Measurements from ENCODE around the gene PSMD2. TPM values are rescaled to one million over a fixed set of nuclear protein-coding genes. Genes with fewer than 3 reads are reported as not detected.
A peak's percentile ranks its signal among the peaks of the same experiment; 100 is the strongest.

The PSMD2 gene
- total RNA-seq, 2 experiments from 2014 or later, result 207 to 236 TPM

DNA sequence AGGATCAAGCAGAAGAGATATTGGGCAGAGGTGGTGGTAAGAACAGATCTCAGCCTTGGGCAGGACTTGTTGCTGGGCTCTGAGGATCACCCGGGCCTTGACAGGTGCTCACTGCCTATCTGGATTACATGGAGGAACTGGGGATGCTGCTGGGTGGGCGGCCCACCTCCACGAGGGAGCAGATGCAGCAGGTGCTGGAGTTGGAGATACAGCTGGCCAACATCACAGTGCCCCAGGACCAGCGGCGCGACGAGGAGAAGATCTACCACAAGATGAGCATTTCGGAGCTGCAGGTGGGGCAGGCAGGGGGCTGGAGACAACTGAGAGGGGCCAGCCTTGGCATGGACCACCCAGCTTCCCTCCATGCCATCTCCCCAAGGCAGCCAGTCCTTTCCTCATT, 15.4 kb upstream of the PSMD2 start:
- ChIA-PET POLR2A (interaction anchor here (0.6 kb wide), 1 partner anchor 515 kb away, joined by 3 read pairs; no protein-coding TSS in a partner anchor), CTCF (interaction anchor here (2.1 to 3.4 kb wide), 2 partner anchors 57 to 386 kb away, joined by 6 to 14 read pairs; no protein-coding TSS in a partner anchor)
- no peaks in the 10 kb centered on the region for H3K36me3 Mint-ChIP-seq (ENCODE audit: low read depth)
- H3K4me1 Mint-ChIP-seq, result no peaks in the 10 kb centered on the region
- no peaks in the 10 kb centered on the region for H3K9me3 Mint-ChIP-seq (ENCODE audit: low read depth)
- intact Hi-C loops (cut with DNase I, micrococcal nuclease), result no loop called here
- H3K27me3 Mint-ChIP-seq, result peaks cover 7% of the 10 kb centered on the region
- DNase-seq (no peak), ATAC-seq (no peak)
- H3K4me3 Mint-ChIP-seq, result no peak overlapping the region
- no peak overlapping the region for H3K27ac Mint-ChIP-seq

- CTCF ChIA-PET, result interaction anchor here (0.5 to 3.4 kb wide), 3 partner anchors 30 to 387 kb away, joined by 4 to 14 read pairs (median 6); no protein-coding TSS in a partner anchor
- Mint-ChIP-seq H3K4me3 (no peak overlapping the region), H3K36me3 (ENCODE audit: low read depth) (no peaks in the 10 kb centered on the region), H3K9me3 (ENCODE audit: low read depth) (no peaks in the 10 kb centered on the region), H3K27me3 (peaks cover 9% of the 10 kb centered on the region), H3K27ac (no peak overlapping the region), H3K4me1 (no peaks in the 10 kb centered on the region)
- DNase-seq, result peak; percentile 61
- intact Hi-C loops (cut with DNase I, micrococcal nuclease), result no loop called here
- ATAC-seq, result peak; percentile 77
- POLR2A ChIA-PET, result interaction anchor here (0.5 to 0.7 kb wide), 2 partner anchors 37 to 58 kb away, joined by 3 read pairs; no protein-coding TSS in a partner anchor
These were observed 14.3 kb upstream of the PSMD2 start for GRCh38 chr3:184284696-184285095.

- CTCF ChIA-PET, result interaction anchor here (0.6 to 1.4 kb wide), 12 partner anchors 20 to 394 kb away, joined by 3 to 14 read pairs (median 4); no protein-coding TSS in a partner anchor
- no peak overlapping the region for H3K27ac Mint-ChIP-seq
- no peaks in the 10 kb centered on the region for H3K4me1 Mint-ChIP-seq
- H3K4me3 Mint-ChIP-seq, result no peak overlapping the region
- POLR2A ChIA-PET, result no interaction called here
- H3K27me3 Mint-ChIP-seq, result peaks cover 9% of the 10 kb centered on the region
- DNase-seq (peak; percentile 85), ATAC-seq (peak; percentile 87)
- intact Hi-C loops (cut with DNase I, micrococcal nuclease), result loop anchor here (1.0 to 2.0 kb wide), 5 partner anchors 39 to 394 kb away; no protein-coding TSS in a partner anchor
- H3K9me3 Mint-ChIP-seq (ENCODE audit: low read depth), result no peaks in the 10 kb centered on the region
- H3K36me3 Mint-ChIP-seq (ENCODE audit: low read depth), result no peaks in the 10 kb centered on the region
These were observed 9.6 kb upstream of the PSMD2 start for GRCh38 chr3:184289426-184289938.

DNA sequence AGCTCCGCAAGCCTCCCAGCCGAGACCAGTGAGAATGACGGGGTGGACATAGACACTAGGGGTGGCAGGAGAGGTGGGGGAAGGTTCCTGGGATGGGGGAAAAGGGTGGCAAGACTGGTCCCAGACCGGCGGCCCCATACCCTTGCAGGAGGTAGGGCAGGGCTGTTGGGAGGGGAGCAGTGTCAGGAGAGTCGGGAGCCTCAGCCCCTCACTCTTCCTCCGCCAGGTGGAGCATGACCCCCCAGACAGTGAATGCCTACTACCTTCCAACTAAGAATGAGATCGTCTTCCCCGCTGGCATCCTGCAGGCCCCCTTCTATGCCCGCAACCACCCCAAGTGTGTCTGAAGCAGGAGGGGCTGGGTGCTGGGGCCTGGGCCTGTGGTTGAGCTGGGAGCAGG, 8.7 kb upstream of the PSMD2 start:
- Mint-ChIP-seq H3K4me3 (no peak overlapping the region), H3K27me3 (peaks cover 9% of the 10 kb centered on the region), H3K27ac (no peak overlapping the region), H3K36me3 (ENCODE audit: low read depth) (no peaks in the 10 kb centered on the region), H3K9me3 (ENCODE audit: low read depth) (no peaks in the 10 kb centered on the region), H3K4me1 (no peaks in the 10 kb centered on the region)
- DNase-seq, result no peak
- POLR2A ChIA-PET, result no interaction called here
- ATAC-seq, result no peak
- intact Hi-C loops (cut with DNase I, micrococcal nuclease), result no loop called here
- CTCF ChIA-PET, result interaction anchor here (0.6 to 1.2 kb wide), 2 partner anchors 37 to 44 kb away, joined by 3 to 4 read pairs; no protein-coding TSS in a partner anchor

DNA sequence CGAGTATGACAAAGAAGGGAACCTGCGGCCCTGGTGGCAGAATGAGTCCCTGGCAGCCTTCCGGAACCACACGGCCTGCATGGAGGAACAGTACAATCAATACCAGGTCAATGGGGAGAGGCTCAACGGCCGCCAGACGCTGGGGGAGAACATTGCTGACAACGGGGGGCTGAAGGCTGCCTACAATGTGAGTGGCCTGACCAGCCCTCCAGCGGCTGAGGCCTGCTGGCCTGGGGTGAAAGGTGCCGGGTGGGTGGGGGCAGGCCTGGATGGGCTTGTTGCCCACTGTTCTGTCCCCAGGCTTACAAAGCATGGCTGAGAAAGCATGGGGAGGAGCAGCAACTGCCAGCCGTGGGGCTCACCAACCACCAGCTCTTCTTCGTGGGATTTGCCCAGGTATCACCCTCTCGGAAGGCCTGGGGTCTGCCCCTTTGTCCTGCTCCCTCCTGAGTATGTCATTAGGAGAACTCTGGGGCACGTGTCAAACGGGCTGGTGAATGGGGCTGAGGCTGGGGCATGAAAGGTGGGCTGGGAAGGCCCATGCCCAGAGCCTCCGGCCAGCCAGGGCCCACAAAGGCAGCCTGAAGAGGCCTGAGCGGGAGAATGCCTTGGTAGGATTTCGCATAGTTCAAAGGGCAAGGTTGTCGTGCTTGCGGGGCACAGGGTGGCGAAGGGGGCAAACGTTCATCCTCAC, 7.8 kb upstream of the PSMD2 start:
- intact Hi-C loops (cut with DNase I, micrococcal nuclease), result no loop called here
- no peaks in the 10 kb centered on the region for H3K36me3 Mint-ChIP-seq (ENCODE audit: low read depth)
- ChIA-PET POLR2A (no interaction called here), CTCF (interaction anchor here (0.6 kb wide), 1 partner anchor 123 kb away, joined by 3 read pairs; no protein-coding TSS in a partner anchor)
- H3K9me3 Mint-ChIP-seq (ENCODE audit: low read depth), result no peaks in the 10 kb centered on the region
- DNase-seq (no peak), ATAC-seq (no peak)
- peaks cover 5% of the 10 kb centered on the region for H3K27me3 Mint-ChIP-seq
- no peak overlapping the region for H3K27ac Mint-ChIP-seq
- H3K4me3 Mint-ChIP-seq, result no peak overlapping the region
- no peaks in the 10 kb centered on the region for H3K4me1 Mint-ChIP-seq

DNA sequence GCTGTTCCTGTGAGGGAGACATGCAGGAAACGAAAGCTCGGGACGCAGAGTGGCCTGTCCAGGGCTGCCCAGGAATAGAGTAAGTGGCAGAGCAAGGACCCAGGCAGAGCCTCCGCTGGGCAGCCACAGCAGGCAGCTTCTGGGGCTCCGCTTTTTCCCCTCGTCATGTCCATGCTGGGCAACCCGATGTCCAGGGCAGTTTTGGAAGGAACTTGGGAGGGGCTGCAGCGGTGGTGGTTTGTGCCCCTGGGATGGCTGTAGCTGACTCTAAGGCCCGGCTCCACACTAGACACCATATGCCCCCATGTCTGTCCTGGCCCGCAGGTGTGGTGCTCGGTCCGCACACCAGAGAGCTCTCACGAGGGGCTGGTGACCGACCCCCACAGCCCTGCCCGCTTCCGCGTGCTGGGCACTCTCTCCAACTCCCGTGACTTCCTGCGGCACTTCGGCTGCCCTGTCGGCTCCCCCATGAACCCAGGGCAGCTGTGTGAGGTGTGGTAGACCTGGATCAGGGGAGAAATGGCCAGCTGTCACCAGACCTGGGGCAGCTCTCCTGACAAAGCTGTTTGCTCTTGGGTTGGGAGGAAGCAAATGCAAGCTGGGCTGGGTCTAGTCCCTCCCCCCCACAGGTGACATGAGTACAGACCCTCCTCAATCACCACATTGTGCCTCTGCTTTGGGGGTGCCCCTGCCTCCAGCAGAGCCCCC, 7.1 kb upstream of the PSMD2 start:
- ChIA-PET POLR2A (no interaction called here), CTCF (interaction anchor here (0.6 kb wide), 1 partner anchor 124 kb away, joined by 3 read pairs; no protein-coding TSS in a partner anchor)
- intact Hi-C loops (cut with DNase I, micrococcal nuclease), result no loop called here
- no peak overlapping the region for H3K27ac Mint-ChIP-seq
- H3K4me1 Mint-ChIP-seq, result no peaks in the 10 kb centered on the region
- no peak overlapping the region for H3K4me3 Mint-ChIP-seq
- H3K36me3 Mint-ChIP-seq (ENCODE audit: low read depth), result no peaks in the 10 kb centered on the region
- peaks cover 3% of the 10 kb centered on the region for H3K27me3 Mint-ChIP-seq
- H3K9me3 Mint-ChIP-seq (ENCODE audit: low read depth), result no peaks in the 10 kb centered on the region
- ATAC-seq (no peak), DNase-seq (no peak)

DNA sequence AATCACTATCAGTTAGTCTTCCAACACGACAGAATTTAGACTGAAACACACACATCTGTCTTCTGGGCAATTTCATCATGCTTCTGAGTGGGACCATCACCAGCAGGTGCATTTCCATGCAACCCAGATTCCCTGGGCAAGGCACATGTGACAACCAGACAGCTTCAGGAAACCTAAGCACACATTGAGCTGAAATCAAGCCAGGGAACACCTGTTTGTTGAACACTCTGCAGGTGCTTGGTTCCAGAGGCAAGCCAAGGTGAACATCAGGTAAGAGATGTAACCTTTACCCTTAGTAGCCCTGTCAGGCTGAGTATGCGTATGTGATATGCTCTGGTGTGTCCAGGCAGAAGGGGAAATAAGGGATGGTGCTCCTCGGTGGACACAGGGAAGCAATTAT, 3.3 kb upstream of the PSMD2 start:
- ATAC-seq (no peak), DNase-seq (no peak)
- Mint-ChIP-seq H3K27ac (no peak overlapping the region), H3K4me3 (no peak overlapping the region), H3K9me3 (ENCODE audit: low read depth) (no peaks in the 10 kb centered on the region), H3K27me3 (no peaks in the 10 kb centered on the region), H3K36me3 (ENCODE audit: low read depth) (peaks cover 13% of the 10 kb centered on the region), H3K4me1 (peaks cover 12% of the 10 kb centered on the region)
- intact Hi-C loops (cut with DNase I, micrococcal nuclease), result no loop called here
- POLR2A ChIA-PET, result no interaction called here
- CTCF ChIA-PET, result interaction anchor here (0.5 to 1.7 kb wide), 3 partner anchors 9 to 114 kb away, joined by 3 to 4 read pairs (median 3); no protein-coding TSS in a partner anchor

GRCh38 chr3:184296616-184297015, 2.4 kb upstream of the PSMD2 start:
- CTCF ChIA-PET, result interaction anchor here (0.6 kb wide), 1 partner anchor 1317 kb away, joined by 3 read pairs; no protein-coding TSS in a partner anchor
- peaks cover 18% of the 10 kb centered on the region for H3K36me3 Mint-ChIP-seq (ENCODE audit: low read depth)
- H3K9me3 Mint-ChIP-seq (ENCODE audit: low read depth), result no peaks in the 10 kb centered on the region
- H3K4me1 Mint-ChIP-seq, result peaks cover 16% of the 10 kb centered on the region
- POLR2A ChIA-PET, result no interaction called here
- ATAC-seq, result no peak
- H3K27ac Mint-ChIP-seq, result no peak overlapping the region
- DNase-seq, result no peak
- H3K4me3 Mint-ChIP-seq, result no peak overlapping the region
- H3K27me3 Mint-ChIP-seq, result no peaks in the 10 kb centered on the region
- intact Hi-C loops (cut with DNase I, micrococcal nuclease), result no loop called here

DNA sequence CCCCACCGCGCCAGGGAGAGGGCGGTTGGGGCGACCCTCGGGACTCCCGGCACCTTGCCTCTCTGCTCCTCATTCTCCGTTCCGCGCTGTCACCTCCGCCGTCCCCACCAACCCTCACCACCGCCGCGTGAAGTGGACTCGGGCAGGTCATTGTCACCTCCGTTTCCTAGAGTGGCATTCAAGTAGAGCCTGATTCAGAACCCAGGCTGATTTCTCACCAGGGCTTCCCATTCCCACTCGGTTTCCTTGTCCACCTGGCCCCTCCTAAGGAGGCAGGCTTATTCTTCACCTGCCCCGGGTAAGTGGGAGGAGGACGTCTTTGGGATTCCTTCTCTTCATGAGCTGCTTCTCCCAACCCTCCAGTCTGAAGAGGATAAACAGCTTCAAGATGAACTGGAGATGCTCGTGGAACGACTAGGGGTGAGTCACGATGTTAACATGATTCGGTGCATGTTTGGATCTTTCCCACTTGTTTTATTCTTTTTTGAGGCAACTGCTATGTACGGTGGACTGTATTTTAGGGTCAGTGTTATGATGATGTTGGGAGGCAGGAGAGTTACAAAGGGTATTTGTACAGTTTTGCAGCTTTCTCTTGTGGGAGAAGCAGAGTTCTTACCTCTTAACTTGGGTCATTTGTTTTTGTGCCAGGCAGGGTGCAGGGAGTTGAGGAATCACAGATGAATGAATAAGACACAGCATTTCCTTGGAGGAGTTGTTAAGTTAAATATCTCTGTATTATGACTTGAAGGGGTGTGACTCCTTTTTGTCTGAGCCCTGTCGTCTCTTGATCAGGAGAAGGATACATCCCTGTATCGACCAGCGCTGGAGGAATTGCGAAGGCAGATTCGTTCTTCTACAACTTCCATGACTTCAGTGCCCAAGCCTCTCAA, 692 bp downstream of the PSMD2 start:
- ChIA-PET POLR2A (no interaction called here), CTCF (interaction anchor here (0.6 to 1.0 kb wide), 5 partner anchors 18 to 880 kb away, joined by 3 to 5 read pairs (median 3); no protein-coding TSS in a partner anchor)
- peaks cover 19% of the 10 kb centered on the region for H3K4me1 Mint-ChIP-seq
- no peak for DNase-seq
- no peak for ATAC-seq
- H3K9me3 Mint-ChIP-seq (ENCODE audit: low read depth), result no peaks in the 10 kb centered on the region
- intact Hi-C loops (cut with DNase I, micrococcal nuclease), result loop anchor here (1.0 to 2.0 kb wide), 14 partner anchors 15 to 663 kb away; partner anchors contain the start of genes AP2M1 (in 2 of the 2), EEF1AKMT4 (in 2 of the 2), EIF4G1 (in 2 of the 2) and ABCC5 (in 1 of the 2)
- H3K4me3 Mint-ChIP-seq, result peak overlapping the region; percentile 84
- peak overlapping the region; percentile 78 for H3K27ac Mint-ChIP-seq
- H3K36me3 Mint-ChIP-seq (ENCODE audit: low read depth), result peaks cover 47% of the 10 kb centered on the region
- no peaks in the 10 kb centered on the region for H3K27me3 Mint-ChIP-seq

DNA sequence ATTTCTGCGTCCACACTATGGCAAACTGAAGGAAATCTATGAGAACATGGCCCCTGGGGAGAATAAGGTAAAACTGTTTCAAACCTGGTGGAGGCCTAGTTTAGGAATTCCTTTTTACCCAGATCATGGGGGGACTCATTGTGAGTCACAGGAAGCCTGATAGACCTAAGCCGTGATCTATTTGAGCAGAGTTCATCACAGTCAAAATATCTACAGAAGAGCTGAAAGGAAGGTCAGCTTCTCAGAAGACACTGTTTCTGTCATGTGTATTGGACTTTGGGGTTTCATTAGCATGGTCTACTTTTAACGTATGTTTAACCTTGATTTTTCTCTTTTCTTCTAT, 1.3 kb downstream of the PSMD2 start:
- Mint-ChIP-seq H3K27ac (no peak overlapping the region), H3K36me3 (ENCODE audit: low read depth) (peaks cover 50% of the 10 kb centered on the region), H3K4me1 (peaks cover 19% of the 10 kb centered on the region), H3K9me3 (ENCODE audit: low read depth) (no peaks in the 10 kb centered on the region), H3K27me3 (no peaks in the 10 kb centered on the region), H3K4me3 (peak overlapping the region; percentile 84)
- POLR2A ChIA-PET, result interaction anchor here (0.6 to 1.0 kb wide), 2 partner anchors 11 to 16 kb away, joined by 3 read pairs; no protein-coding TSS in a partner anchor
- CTCF ChIA-PET, result interaction anchor here (0.9 kb wide), 1 partner anchor 114 kb away, joined by 6 read pairs; no protein-coding TSS in a partner anchor
- no peak for DNase-seq
- ATAC-seq, result no peak
- intact Hi-C loops (cut with DNase I, micrococcal nuclease), result no loop called here
